NK-92 (cell line): ENCODE results near the gene MTMR10.

Experiments
- DNase-seq: peaks from one replicate; lab custom pipeline; 2025; ENCODE audit not compliant: unreplicated experiment; lab: John Stamatoyannopoulos, UW

Gene MTMR10

GRCh38 chr15:30962079-30962478, 29.3 kb downstream of the MTMR10 start:
- DNase-seq, result no peak

DNA sequence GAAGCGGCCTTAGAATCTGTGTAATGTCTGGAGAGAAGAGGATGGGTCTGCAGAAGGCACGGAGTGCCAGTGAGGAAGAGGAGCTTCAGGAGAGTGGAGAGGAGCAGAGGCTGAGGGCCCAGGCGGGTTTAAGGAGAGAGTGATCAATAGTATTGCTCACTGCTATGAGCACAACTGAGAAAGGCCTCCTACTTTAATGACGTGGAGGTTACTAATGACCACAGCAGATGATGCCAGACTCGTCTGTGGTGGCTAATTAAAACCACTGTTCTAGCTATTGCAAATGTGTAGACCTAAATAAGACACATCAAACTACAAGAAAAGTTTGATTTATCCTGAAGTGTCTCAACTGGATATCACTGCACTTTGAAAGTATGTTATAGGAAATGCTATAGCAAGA, 33.2 kb downstream of the MTMR10 start:
- no peak for DNase-seq

GRCh38 chr15:30956216-30957124, 35.0 kb downstream of the MTMR10 start:
- DNase-seq, result no peak

GRCh38 chr15:30954674-30955073, 36.8 kb downstream of the MTMR10 start:
- no peak for DNase-seq

DNA sequence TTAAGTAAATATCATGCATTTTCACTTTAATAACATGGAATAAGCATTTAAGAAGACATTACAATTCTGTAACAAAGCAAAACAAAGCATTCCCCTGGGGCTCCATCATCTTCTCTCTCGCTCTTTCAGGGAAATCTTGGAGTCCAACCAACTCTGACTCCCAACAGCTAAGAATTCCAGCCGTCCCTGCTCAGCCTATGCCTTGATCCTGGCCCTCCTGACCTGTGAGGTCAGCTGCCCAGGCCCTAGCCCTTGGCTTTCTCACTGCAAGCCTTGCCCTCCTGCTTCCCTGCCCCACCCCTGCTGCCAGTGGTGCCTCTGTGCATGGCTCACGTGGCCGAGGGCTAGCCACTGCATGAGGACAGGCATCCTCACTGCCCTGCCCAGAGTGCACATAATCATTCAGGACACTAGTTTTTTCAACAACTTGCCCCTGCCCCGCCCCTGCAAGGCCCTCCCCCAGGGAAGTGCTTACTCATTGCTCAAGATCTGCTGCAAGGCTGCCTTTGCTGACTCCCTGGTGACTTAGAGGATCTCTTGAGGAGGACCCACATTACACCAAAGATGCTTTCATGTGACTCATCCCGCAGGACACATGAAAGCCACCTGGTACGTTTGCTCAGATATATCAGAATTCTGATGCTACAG, 37.6 kb downstream of the MTMR10 start:
- no peak for DNase-seq

DNA sequence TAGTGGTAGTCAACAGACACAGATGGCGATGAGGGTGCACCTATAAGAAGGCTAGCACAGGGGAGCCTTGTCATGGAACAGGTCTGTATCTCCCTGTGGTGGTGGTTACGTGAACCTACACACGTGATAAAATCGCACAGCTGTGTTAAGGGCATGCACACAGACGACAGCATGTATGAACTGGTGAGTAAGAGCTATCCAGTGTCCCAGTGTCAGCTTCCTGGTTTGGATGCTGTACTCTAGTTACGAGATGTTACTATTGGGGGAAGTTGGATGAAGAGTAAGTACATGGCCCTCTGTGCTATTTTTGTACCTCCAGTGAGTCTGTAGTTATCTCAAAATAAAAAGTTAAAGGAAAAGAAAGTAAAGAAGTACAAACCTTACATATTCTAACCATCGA, 38.2 kb downstream of the MTMR10 start:
- no peak for DNase-seq

DNA sequence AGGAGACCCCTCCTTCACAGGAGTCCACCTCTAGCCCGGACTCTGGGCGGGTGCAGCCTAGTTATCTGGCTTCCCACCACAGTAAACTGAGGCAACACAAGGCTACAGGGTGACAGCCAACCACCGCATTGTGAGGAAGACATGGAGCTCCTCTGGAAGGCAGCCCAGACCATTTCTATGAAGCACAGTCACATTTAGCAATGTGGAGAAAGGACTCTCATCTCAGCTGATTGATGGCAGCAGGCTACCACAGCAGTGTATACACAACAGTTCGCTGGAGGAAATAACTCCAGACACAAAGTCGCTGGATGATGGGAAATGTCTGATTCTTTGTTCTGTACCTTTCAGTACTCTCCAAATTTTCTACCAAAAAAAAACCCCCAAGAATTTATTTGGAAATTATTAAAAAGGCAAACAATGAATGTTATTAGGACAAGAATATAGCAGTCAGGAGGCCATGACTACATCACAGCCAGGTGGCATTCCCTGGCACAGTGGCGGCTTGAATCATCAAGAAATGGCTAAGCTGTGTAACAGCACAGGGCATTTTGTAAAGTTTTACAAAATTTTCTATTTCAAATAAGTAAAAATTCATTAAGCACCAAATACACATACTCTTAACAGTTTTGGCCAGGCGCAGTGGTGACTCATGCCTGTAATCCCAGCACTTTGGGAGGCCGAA, 47.6 kb downstream of the MTMR10 start:
- no peak for DNase-seq

DNA sequence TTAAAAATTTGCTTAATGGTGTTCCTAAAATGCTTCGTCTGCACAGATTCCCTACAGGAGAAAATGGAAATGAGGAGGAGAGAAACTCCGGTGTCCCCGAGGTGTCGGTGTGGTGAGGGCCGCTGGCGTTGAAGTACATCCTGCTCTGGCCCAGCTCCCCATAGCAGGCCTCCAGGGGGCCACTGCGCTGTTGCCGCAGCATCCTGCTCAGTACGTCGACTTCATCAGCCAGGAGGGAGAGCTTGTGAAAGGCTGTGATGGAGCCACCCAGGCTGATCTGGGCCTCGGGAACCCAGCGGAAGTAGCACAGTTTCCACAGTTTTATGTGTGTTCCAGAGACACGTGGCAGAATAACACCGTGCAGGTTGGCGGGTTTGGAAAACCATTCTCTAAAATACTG, 49.9 kb downstream of the MTMR10 start:
- DNase-seq, result no peak

GRCh38 chr15:30940359-30940758, 51.1 kb downstream of the MTMR10 start:
- DNase-seq, result no peak

DNA sequence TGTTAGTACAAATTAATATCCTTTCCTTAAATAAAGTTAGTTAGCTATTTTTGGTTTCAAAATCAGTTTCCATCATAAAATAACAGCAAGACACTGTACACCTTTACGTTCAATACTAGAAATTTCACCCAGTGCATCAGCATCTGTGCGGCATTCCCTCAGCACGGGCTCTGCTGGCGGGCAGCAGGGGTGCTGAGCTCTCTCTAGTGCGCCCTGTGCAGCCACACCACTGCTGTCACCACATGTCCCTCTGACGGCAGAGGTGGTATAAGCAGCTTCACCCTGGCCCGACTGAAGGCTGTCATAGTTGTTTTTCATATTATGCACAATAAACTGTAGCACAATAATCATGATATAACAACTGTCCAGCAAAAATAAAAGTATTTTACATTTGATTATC, 52.3 kb downstream of the MTMR10 start:
- no peak for DNase-seq

- DNase-seq, result no peak
These were observed 58.1 kb downstream of the MTMR10 start for GRCh38 chr15:30933293-30933692.

- no peak for DNase-seq
These were observed 61.0 kb downstream of the MTMR10 start for GRCh38 chr15:30930422-30930821.

- DNase-seq, result no peak
These were observed 61.4 kb downstream of the MTMR10 start for GRCh38 chr15:30929982-30930381.

DNA sequence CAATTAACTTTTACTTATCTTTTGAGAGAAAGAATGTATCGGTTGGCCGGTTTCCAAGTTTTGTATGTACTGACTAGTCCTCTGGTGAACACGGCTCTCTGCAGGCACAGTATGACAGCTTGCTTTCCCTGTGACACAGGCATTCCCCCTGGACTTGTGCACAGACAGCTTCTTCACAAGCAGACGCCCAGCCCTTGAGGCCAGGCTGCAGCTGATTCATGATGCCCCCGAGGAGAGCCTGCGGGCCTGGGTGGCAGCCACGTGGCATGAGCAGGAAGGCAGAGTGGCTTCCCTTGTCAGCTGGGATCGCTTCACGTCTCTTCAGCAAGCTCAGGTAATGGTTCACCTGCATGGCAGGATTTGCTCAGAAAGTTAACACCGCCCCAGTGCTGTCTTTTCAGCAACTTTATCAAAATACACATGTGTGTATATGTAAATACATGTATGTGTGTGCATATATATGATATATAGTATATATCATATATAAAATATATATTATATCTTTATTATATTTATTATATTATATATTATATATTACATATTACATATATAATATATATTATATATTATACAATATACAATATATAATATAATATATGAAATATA, 62.3 kb downstream of the MTMR10 start:
- no peak for DNase-seq

DNA sequence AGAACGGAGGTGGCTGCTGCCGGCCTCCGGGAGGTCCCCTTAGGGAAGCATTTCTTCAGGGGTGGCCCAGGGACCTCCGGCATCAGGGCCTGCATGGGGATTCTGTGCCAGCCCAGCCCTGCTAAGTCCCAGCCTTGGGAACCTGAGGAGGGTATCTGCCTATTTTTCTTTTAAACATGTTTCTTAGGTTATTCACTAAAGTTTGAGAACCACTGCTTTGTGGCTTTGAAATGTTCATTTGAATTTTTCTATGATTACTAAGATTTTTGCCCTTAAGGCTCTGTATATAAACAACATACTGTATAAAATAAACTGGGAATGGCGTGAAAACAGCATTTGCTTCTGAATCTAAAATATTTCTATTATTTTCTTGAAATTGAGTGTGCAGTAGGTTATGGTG, 63.4 kb downstream of the MTMR10 start:
- DNase-seq, result no peak

DNA sequence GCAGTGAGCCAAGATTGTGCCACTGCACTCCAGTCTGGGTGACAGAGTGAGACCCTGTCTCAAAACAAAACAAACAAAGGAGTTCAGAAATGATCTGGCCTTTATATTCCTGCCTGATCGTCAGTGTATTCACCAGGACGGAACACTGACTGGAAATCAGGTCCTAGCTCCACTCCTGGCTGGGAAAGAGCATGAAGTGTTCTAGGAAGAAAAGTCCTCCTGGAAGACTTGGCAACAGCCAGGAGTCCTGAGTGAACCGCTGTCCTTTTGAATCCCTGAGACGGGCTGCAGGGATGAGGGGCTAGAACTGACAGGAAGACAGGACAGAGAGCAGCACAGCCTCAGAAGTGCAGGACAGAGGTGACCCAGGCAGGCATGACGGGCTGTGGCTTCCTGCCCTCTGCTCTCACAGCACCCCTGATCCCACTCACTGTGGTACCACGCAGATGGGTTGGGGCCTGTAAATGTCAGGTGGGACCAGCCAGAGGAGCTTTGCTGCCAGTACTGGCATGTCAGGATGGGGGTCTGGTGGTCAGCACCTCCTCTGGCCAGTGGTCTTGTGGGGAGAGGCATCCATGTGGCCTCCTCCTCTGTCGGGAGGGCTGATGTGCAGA, 64.2 kb downstream of the MTMR10 start:
- no peak for DNase-seq

DNA sequence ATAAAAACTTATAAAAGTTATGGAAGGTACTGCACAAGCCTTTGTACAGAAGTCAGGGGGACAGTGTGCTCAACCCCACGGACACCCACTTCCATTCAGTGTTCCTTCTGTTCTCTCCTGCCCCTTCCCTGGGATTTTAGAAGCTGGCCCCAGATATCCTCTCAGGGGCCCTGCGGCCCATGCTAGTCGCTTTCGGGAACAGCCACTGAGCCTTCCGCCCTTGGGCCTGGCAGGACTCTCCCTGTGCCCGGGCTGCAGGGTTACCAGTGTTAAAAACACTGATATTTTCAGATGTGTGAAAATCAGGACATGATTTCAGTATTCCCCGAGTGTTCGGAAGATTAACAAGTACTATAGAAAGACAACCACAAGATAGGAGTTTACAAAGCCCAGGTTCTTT, 65.3 kb downstream of the MTMR10 start:
- no peak for DNase-seq

- DNase-seq, result no peak
These were observed 65.7 kb downstream of the MTMR10 start for GRCh38 chr15:30925686-30926085.

DNA sequence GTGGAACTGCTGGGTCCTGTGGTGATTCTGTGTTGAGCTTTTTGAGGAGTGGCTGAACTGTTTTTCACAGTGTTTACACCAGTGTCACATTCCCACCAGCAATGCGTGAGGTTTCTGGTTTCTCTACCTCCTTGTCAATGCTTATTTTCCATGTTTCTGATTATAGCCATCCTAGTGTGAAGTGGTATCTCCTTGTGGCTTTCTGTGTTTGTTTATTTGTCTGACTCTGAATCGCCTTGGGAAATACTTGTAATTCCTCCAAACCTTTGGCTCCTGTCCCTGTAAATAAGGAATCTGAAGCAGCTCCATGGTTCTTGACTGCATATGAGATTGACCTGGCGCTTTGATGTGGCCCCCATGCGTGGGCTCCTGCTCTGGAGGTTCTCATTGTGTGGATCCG, 67.1 kb downstream of the MTMR10 start:
- DNase-seq, result no peak

- no peak for DNase-seq
These were observed 68.0 kb downstream of the MTMR10 start for GRCh38 chr15:30923429-30923828.
